GM19455 (cell line): ENCODE data around the gene DYNC1LI1.

Source experiments
- ATAC-seq: cut with Tn5 transposase; IDR thresholded peaks from one replicate; pipeline ENCODE4 v1.9.1; 2021; ENCODE audit not compliant: unreplicated experiment

Gene DYNC1LI1

DNA sequence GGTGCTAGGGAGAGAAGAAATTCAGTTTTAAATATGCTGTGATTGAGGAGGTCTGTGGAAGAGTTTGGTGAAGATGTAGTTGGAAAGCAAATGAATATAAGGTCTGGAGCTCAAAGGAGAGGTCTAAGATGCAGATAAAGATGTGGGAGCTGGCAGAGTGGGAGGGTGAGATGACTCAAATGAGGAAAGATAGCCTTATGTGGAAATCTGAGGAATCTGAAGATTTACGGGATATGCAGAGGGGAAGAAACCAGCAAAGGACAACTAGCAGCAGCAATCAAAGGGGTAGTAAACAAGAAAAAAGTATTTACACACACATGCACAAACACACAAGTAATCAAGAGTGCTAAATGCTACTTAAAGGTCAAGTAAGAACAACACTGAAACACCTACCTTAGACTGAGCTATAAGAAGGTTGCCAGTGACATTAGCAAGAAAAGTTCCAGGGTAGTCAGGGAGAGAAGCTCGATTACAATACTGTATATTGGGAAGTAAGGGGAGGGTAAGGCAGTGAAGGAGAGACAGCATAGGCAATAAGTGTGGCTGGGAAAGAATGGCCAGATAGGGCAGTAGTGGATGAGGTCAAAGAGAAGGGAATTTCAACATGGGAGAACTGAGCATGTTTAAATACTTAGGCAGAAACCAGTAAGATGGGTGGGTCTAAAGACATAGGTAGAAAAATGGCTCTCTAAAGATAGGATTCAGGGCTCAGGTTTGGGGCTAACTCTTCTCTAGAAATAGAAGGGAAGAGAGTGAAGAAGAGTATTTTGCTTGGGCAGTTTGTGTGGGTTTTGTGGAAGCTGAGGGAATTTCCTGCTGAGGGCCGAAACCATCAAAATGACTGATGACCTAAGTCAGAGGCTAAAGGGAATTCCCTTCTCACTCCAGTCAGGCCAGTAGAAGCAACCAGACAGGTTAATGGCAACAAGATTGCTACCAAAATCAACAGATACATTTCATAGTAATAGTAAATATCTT is 76.9 kb downstream of the DYNC1LI1 start:
- ATAC-seq = peak; percentile 58

DNA sequence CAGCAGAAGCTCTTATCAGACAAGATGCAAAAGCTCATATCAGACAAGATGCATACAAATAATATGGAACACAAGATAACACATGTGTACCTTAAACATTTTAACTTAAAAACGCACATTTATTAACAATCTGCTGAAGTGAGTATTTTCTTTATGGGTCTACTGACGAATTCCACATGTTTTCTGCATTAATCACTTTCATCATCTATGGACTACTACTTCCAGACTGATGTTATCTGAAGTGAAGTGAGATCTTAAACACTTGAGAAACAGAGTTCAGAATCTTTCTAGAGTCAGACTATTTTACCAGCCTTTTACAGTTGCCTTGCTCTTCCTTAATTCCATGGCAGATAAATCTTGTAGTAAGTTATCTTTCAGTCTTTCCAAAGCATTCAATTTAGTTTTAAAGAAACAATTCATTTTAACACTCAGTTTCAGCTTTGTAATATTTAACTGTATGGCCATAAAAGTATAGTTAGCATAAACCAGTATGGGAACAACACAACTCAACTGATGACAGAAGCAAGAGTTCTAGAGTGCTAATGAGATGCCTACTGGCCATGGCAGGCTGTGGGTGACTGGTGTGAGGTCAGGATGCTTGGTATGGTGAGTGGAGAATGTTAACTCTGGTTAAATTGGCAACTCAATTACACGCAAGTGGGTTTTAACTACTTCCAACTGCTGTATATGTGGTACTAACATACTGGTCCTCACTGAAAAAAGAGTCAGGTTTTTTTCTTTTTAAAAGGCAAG is 77.8 kb downstream of the DYNC1LI1 start:
- no peak for ATAC-seq

DNA sequence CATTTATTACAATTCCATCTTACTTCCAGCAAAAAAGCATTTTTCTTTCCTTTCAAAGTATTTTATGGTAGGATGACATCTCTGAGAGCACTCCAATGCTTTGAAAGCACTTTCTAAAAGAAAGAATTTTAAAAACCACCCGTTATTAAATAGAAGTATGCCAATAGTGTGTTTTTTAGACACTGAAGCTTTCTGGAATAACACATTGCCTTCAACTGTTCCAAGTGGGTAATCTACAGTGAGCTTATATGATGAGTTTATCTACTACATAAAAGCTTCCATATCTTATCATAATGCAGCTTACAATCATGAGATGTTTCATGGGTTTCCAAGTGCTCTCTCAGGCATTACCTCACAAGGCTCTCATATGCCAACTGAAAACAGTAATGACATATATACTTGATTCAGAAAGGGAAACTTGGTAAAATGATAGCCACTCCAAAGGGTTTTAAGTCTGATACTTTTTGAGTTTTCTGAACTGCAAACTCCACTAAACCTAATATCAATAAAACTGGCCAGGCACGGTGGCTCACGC is 82.1 kb downstream of the DYNC1LI1 start:
- ATAC-seq = no peak

DNA sequence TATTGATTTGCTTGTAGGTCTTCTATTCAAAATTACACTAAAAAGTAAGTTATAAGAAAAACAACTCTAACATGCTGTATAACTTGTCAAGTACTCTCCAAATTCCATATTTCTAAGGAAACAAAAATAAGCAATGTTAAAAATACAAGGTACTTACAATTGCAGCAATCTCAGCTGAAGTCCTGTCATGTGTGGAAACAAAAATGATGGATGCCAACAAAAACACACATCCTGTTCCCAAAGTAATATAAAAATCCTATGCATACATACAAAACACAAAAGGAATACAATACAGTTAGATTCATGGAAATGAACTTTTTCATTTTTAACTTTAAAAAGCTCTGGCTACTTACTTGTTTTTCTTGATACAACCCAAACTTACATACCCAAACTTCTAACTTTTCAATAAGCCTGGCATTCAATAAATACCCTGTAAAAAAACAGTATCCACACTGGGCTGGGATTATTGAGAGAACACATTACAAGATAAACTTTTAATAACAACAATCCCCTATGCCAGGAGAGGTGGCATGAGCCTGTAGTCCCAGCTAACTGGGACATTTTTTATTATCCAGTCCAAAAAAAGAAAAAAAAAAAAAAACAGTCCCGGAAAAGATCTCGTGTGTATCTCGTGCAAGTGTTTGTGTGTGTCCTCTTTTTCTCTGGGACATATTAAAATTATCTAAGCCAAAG is 82.7 kb downstream of the DYNC1LI1 start:
- ATAC-seq = no peak

DNA sequence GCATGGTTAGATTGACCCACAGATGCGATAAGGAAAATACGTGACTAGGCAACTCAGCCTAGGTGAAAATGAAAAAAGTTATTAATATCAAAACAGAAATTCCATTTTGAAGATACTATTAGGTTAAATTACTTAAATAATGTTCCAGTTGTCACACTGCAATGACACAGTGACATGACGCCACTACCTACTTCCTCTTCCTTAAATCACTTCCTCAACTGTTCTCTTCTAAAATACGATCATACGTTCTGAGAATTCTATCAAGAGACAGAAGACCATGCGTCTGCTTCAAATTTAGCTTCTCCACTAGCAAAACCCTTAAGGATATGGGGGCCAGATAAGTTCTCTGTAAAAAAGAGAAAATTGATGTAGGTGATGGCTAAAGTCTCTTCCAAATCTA is 86.2 kb downstream of the DYNC1LI1 start:
- no peak for ATAC-seq

DNA sequence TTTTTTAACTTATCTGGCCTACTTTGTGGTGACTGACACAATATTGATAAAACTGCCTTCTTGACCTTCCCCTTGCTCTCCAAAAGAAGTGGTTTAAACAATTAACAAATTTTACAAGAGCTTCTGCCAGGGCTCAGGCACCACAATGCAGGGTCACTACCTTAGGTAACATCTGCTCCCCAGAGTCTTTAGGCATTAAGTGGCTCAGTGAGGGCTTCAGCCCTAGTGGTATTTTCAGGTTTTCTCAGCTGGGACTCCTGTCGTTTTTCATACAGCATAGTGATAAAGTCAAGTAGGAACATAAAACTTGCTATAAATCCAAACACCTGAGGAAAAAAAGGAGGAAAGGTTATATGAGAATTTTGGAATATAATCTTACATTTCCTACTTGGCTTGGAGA is 86.9 kb downstream of the DYNC1LI1 start:
- ATAC-seq = no peak

DNA sequence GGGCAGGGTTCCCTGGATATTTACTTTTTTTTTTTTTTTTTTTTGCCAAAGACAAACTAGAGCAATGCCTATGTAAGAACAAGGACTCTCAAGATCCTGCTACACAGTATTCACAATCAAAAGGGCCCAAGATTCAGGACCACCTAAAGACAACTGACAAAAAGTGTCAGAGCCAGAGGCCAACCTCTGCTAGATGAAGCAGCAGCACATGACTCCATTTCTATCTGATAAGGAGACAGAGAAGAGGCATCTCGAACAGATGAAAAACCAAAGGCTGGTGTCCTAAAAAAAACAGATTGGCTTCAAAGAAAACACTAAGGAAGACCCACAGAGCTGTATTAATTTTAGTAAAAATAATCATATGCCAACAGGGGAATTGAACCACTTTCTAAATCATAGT is 88.0 kb downstream of the DYNC1LI1 start:
- ATAC-seq = no peak

DNA sequence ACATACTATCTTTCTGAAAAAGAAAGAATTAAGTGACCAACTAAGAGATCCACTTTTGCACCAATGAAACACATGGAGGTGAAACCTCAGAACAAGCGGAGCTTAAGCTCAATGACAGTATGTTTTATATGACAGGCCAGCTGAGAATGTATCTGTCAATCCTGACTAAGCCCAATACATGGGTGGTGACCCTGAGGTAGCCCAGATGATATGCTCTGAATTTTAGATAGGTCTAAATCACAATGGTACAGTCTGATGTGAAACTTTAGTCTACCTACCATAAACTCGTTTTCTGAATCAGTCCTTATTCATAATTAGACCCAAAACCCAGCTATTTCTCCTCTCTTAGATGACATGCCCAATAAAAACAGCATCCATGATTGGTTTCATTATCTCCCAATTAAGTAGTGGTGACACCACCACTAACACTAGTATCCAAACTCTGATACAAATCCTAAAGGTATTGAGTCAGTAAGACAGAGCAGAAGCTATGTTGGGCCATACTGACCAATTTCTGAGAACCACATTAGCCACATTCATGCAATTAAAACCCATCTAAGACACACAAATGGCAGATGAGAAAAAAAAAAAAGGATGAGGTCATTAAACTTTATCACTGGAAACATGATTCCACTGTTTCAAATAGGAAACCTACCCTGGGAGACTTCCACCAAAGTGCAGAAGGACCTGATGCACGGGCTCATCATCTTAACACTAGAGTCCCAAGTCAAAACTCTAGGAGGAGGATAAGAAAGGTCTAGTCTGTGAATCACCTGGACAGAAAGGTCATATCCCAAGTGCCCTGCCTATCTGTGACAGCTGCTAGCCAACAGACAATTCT is 88.6 kb downstream of the DYNC1LI1 start:
- no peak for ATAC-seq

DNA sequence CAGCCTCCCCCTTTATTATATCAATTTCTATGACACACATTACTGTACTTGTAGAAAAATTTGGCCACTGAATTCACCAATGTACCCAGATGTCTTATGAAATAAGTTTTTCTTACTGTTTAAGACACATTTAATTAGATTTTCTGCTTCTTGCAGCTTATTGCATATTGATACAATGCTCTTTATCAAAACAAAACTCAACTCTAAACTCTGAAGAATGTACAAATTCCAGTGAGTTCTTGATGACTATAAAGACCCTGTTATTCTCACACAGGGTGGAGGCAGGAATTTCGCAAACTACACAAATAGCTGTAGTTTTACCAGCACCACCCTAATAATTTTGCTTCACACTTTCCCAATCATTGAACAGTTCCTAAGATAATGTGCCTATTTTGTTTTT is 90.1 kb downstream of the DYNC1LI1 start:
- no peak for ATAC-seq
